ENCODE results near the gene NES. TPM values are rescaled to one million over a fixed set of nuclear protein-coding genes. Genes with fewer than 3 reads are reported as not detected.

NES gene
- total RNA-seq, 2 experiments from 2014 or later = 0.02 TPM; not detected in 1

DNA sequence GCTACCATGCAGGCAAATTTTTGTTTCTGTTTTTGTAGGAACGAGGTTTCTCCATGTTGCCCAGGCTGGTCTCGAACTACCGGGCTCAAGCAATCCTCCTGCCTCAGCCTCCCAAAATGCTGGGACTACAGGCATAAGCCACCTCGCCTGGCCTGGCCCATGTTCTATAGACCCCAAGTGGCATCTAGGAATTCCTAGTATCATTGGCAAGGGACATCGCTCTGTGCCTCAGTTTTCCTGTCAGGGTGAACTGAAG, 14.5 kb downstream of the NES start:
- ATAC-seq (no peak), DNase-seq (no peak)
- POLR2A ChIA-PET = no interaction called here
- H3K9me3 Mint-ChIP-seq (ENCODE audit: low read depth) = no peaks in the 10 kb centered on the region
- H3K4me1 Mint-ChIP-seq = peaks cover 34% of the 10 kb centered on the region
- H3K36me3 Mint-ChIP-seq (ENCODE audit: low read depth) = no peaks in the 10 kb centered on the region
- H3K27me3 Mint-ChIP-seq = peaks cover 4% of the 10 kb centered on the region
- intact Hi-C loops (cut with DNase I, micrococcal nuclease) = loop anchor here in 1 of 2 experiments (5.0 kb wide), 1 partner anchor 470 kb away; no protein-coding TSS in a partner anchor
- H3K27ac Mint-ChIP-seq = no peak overlapping the region
- CTCF ChIA-PET = interaction anchor here (1.0 to 2.7 kb wide), 3 partner anchors 15 to 38 kb away, joined by 4 to 28 read pairs (median 14); partner anchors contain the start of gene NES
- no peak overlapping the region for H3K4me3 Mint-ChIP-seq

DNA sequence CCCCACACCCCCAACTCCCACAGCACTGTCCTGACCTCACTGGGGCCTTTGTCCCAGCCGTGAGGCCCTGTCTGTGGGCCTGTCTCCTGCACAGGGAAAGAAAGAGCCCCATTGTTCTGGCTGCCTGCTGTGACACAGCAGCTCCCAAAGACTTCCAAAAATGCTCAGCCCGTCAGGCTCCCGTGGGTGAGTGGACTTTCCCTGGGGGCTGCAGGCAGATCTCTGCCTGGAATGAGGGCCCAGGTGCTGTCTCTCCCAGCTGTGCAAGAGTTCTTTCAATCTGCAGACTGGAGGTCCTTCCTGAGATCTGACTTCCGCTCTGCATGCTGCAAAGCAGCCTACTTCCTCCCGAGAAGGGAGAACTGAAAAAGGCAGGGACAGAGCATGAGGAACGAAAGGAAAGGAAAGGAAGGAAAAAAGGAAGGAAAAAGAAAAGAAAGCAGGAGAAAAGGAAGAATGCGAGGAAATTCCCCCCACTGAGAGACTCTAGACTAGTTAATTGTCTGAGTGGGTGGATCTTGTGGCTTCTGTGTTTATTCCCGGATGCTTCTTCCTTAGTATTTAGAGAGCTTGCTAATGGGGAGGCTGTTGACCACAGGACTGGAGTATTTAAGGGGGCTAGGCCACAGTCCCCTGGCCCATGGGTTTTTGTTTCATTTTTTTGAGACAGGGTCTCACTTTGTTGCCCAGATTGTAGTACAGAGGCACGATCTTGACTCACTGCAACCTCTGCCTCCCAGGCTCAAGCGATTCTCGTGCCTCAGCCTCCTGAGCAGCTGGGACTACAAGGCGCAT, 15.0 kb downstream of the NES start:
- no peak for ATAC-seq
- Mint-ChIP-seq H3K36me3 (ENCODE audit: low read depth) (no peaks in the 10 kb centered on the region), H3K27me3 (peaks cover 8% of the 10 kb centered on the region), H3K9me3 (ENCODE audit: low read depth) (no peaks in the 10 kb centered on the region), H3K4me1 (peaks cover 40% of the 10 kb centered on the region), H3K4me3 (no peak overlapping the region), H3K27ac (no peak overlapping the region)
- DNase-seq = no peak
- intact Hi-C loops (cut with DNase I, micrococcal nuclease) = loop anchor here in 1 of 2 experiments (5.0 kb wide), 1 partner anchor 470 kb away; no protein-coding TSS in a partner anchor
- POLR2A ChIA-PET = interaction anchor here (0.7 kb wide), 1 partner anchor 126 kb away, joined by 3 read pairs; no protein-coding TSS in a partner anchor
- CTCF ChIA-PET = interaction anchor here (0.6 to 3.0 kb wide), 9 partner anchors 15 to 154 kb away, joined by 3 to 54 read pairs (median 8); partner anchors contain the start of genes ISG20L2, METTL25B and NES

DNA sequence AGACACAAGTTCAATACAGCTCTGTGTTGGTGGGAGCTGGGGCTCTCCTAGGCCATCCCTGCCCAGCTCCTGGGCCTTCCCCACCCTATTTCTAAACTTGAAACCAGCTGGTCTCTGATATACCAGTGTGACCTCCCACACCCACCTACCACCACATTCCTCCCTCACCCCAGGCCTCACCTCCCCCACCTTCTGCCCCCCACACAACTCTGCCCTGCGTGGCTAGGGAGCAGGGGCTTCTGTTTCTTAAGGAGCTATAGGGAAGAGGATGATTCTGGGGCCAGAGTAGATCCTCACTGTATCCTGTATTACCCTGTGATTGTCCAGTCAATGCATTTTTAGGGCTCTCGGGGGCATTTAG, 16.5 kb downstream of the NES start:
- ChIA-PET CTCF (interaction anchor here (0.6 to 7.7 kb wide), 20 partner anchors 11 to 1294 kb away, joined by 3 to 117 read pairs (median 4); partner anchors contain the start of genes BCAN, CRABP2, ISG20L2 and METTL25B), POLR2A (interaction anchor here (0.5 to 1.1 kb wide), 4 partner anchors 36 to 68 kb away, joined by 3 to 5 read pairs (median 4); partner anchors contain the start of genes ISG20L2 and METTL25B)
- intact Hi-C loops (cut with DNase I, micrococcal nuclease) = loop anchor here (1.0 to 5.0 kb wide), 6 partner anchors 17 to 472 kb away; partner anchors contain the start of genes NES (in 1 of the 2) and PRCC (in 1 of the 2)
- Mint-ChIP-seq H3K27ac (peak overlapping the region; percentile 74), H3K36me3 (ENCODE audit: low read depth) (no peaks in the 10 kb centered on the region), H3K4me1 (peaks cover 48% of the 10 kb centered on the region), H3K4me3 (peak overlapping the region; percentile 80), H3K27me3 (peaks cover 23% of the 10 kb centered on the region), H3K9me3 (ENCODE audit: low read depth) (no peaks in the 10 kb centered on the region)
- DNase-seq (no peak), ATAC-seq (no peak)

DNA sequence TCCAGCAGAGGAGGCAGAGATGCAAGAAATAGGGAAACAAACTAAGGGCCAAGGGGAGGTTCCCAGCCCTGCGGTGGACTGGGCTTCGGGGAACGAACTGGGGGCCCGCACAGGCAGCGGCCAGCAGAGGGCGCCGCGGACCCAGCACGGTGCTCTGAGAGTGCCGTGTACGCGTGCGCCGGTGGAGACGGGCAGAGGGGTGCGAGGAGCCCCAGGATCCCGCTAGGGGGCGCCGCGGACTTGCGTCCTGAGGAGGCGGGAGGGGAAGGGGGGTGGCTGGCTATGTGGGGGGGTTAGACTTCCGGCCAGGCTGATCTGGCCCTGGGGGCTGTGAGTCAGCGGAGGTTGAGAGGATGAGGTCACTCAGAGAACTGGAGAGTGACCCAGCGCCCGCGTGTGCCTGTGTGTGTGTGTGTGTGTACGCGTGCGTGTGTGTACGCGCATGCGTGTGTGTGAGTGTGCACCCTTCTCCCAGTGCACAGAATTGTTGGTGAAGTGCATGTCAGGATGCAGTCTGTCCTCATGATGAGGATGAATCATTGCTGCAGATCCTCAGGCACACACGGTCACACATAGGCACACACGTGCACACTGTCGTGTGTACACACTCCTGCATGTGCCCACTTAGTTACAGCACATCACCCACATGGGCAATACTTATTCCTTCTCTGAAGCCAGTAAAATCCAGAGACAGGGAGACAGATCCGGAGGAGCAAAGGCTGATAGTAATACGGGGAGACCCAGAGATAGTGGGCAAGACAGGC, 17.0 kb downstream of the NES start:
- Mint-ChIP-seq H3K27me3 (peaks cover 27% of the 10 kb centered on the region), H3K27ac (peak overlapping the region; percentile 74), H3K4me1 (peaks cover 48% of the 10 kb centered on the region), H3K36me3 (ENCODE audit: low read depth) (no peaks in the 10 kb centered on the region), H3K4me3 (peak overlapping the region; percentile 80), H3K9me3 (ENCODE audit: low read depth) (no peaks in the 10 kb centered on the region)
- ChIA-PET POLR2A (interaction anchor here (0.6 kb wide), 1 partner anchor 69 kb away, joined by 5 read pairs; the partner anchor contains the start of genes ISG20L2 and METTL25B), CTCF (interaction anchor here (0.5 to 7.7 kb wide), 31 partner anchors 9 to 1293 kb away, joined by 3 to 117 read pairs (median 4); partner anchors contain the start of genes CRABP2, HAPLN2, ISG20L2 and METTL25B)
- intact Hi-C loops (cut with DNase I, micrococcal nuclease) = loop anchor here (1.0 to 5.0 kb wide), 6 partner anchors 17 to 472 kb away; partner anchors contain the start of genes NES (in 1 of the 2) and PRCC (in 1 of the 2)
- peak; percentile 98 for DNase-seq
- ATAC-seq = peak; percentile 88

DNA sequence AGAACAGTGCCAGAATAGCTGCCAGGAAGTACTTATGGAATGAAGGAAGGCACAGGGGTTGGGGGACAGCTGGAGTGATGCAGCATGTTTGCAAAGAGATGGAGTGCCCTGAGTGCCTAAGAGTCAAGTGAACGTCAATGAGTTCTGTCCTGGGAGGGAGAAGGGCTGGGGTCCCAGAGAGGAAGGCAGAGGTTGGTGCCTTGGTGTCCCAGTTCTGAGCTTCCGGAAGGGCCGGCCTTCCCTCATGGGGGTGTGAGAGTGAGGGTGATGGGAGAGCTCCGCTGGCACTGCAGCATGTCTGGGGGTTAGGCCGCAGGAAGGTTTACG, 17.6 kb downstream of the NES start:
- ChIA-PET CTCF (interaction anchor here (0.5 to 7.7 kb wide), 20 partner anchors 9 to 231 kb away, joined by 3 to 117 read pairs (median 4); partner anchors contain the start of genes CRABP2, HAPLN2, ISG20L2 and METTL25B), POLR2A (no interaction called here)
- Mint-ChIP-seq H3K27ac (peak overlapping the region; percentile 9), H3K4me3 (peak overlapping the region; percentile 80), H3K4me1 (peaks cover 48% of the 10 kb centered on the region), H3K9me3 (ENCODE audit: low read depth) (no peaks in the 10 kb centered on the region), H3K36me3 (ENCODE audit: low read depth) (no peaks in the 10 kb centered on the region), H3K27me3 (peaks cover 31% of the 10 kb centered on the region)
- DNase-seq = no peak
- no peak for ATAC-seq
- intact Hi-C loops (cut with DNase I, micrococcal nuclease) = no loop called here

DNA sequence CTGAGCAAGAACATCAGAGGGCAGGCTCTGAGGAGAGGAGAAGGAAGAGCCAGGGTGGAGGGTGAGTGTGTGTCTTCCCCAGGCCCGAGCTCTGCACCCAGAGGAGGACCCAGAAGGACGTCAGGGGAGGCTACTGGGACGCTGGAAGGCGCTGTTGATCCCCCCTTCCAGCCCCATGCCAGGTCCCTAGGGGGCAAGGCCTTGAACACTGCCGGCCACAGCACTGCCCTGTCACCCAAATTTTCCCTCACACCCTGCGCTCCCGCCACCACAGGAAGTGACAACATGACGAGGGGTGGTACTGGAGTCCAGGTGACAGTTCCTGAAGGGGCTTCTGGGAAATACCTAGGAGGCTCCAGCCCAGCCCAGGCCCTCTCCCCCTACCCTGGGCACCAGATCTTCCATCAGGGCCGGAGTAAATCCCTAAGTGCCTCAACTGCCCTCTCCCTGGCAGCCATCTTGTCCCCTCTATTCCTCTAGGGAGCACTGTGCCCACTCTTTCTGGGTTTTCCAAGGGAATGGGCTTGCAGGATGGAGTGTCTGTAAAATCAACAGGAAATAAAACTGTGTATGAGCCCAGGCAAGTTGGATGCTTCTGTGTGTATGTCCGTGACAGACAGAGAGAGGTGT, 18.1 kb downstream of the NES start:
- Mint-ChIP-seq H3K36me3 (ENCODE audit: low read depth) (no peaks in the 10 kb centered on the region), H3K4me1 (peaks cover 48% of the 10 kb centered on the region), H3K27me3 (peaks cover 36% of the 10 kb centered on the region), H3K4me3 (peak overlapping the region; percentile 80), H3K9me3 (ENCODE audit: low read depth) (no peaks in the 10 kb centered on the region), H3K27ac (no peak overlapping the region)
- CTCF ChIA-PET = interaction anchor here (0.5 to 7.7 kb wide), 21 partner anchors 8 to 232 kb away, joined by 3 to 117 read pairs (median 5); partner anchors contain the start of genes CRABP2, HAPLN2, ISG20L2 and METTL25B
- POLR2A ChIA-PET = no interaction called here
- DNase-seq = no peak
- no peak for ATAC-seq
- intact Hi-C loops (cut with DNase I, micrococcal nuclease) = no loop called here

DNA sequence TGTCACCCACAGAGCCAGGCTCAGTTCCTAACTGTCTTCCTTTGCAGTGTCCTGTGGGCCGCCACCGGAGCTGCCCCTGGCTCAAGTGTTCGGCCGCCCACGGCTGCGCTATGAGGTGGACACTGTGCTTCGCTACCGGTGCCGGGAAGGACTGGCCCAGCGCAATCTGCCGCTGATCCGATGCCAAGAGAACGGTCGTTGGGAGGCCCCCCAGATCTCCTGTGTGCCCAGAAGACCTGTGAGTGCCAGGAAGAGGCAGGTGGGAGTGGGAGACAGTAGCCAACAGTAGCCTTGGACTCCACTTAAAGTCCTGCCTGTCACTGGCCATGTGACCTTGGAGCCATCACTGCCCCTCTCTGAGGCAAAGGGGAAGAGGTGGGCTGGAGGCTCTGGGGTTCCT, 18.7 kb downstream of the NES start:
- Mint-ChIP-seq H3K27ac (no peak overlapping the region), H3K4me3 (no peak overlapping the region), H3K36me3 (ENCODE audit: low read depth) (no peaks in the 10 kb centered on the region), H3K9me3 (ENCODE audit: low read depth) (no peaks in the 10 kb centered on the region), H3K27me3 (peaks cover 40% of the 10 kb centered on the region), H3K4me1 (peaks cover 48% of the 10 kb centered on the region)
- POLR2A ChIA-PET = no interaction called here
- intact Hi-C loops (cut with DNase I, micrococcal nuclease) = no loop called here
- CTCF ChIA-PET = interaction anchor here (0.8 to 7.7 kb wide), 15 partner anchors 9 to 213 kb away, joined by 3 to 117 read pairs (median 6); partner anchors contain the start of genes CRABP2, HAPLN2, ISG20L2 and METTL25B
- no peak for DNase-seq
- ATAC-seq = no peak

DNA sequence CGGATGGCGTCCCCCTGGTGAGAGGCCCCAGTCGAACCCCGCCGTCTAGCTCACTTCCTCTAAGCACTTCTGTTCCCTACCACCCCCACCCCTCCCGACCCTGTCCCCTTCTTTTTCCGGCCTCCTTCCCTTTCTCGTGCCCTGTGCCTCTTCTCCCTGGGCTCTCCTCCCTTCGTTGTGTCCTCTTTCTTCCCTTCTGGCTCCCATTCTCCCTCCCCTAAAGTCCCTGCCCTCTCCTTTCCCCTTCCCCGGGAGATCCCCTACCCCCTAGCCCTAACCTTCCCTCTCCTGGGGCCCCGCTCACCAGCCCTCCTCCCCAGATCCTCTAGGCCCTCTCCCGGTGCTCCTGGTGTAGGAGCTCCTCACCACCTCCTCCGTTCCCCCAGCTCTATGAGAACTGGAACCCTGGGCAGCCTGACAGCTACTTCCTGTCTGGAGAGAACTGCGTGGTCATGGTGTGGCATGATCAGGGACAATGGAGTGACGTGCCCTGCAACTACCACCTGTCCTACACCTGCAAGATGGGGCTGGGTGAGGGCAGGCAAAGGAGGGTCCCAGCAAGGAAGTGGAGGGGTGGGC, 19.4 kb downstream of the NES start:
- intact Hi-C loops (cut with DNase I, micrococcal nuclease) = loop anchor here (1.0 kb wide), 2 partner anchors 33 to 47 kb away; partner anchors contain the start of gene CRABP2 (in 1 of the 2)
- ATAC-seq = no peak
- no peaks in the 10 kb centered on the region for H3K9me3 Mint-ChIP-seq (ENCODE audit: low read depth)
- peaks cover 45% of the 10 kb centered on the region for H3K27me3 Mint-ChIP-seq
- H3K4me3 Mint-ChIP-seq = peak overlapping the region; percentile 37
- no peaks in the 10 kb centered on the region for H3K36me3 Mint-ChIP-seq (ENCODE audit: low read depth)
- ChIA-PET POLR2A (no interaction called here), CTCF (interaction anchor here (0.5 to 7.7 kb wide), 18 partner anchors 8 to 212 kb away, joined by 3 to 117 read pairs (median 5); partner anchors contain the start of genes CRABP2, HAPLN2, ISG20L2 and METTL25B)
- DNase-seq = no peak
- no peak overlapping the region for H3K27ac Mint-ChIP-seq
- peaks cover 46% of the 10 kb centered on the region for H3K4me1 Mint-ChIP-seq

DNA sequence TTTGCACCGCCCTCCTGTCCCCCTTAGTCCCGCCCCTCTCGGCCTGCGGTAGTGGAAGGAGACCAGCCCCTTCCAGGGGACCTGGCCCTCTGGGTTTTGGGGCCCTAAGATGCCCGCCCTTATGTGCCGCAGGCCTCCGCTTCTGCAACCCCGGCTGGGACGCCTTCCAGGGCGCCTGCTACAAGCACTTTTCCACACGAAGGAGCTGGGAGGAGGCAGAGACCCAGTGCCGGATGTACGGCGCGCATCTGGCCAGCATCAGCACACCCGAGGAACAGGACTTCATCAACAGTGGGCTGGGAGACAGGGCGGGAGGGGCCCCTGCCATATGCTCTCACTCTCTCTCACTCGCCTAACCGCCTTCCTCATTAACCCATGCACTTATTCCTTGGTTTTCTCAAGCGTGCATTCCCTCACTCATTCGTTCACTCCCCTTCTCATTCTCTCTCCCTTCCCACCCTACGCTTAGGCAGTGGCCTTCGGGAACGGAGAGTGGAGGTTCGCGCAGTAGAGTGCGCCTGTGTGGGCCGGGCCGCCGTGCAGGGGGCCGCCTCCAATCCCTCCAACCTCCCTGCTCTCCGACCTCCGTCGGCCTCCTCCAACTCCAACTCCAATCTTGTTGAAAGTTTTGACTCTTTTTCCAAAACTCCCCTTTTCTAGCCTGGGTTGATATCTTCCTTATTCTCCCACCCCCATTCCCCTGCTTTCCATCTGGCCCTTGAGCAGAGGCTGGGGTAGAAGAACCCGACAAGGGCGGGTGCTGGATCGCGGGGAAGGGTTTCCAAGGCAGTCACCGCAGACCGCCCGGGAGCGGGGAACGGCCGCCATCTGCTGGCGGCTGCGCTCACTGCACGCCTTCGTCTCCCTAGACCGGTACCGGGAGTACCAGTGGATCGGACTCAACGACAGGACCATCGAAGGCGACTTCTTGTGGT, 20.1 kb downstream of the NES start:
- Mint-ChIP-seq H3K4me3 (peak overlapping the region; percentile 37), H3K9me3 (ENCODE audit: low read depth) (no peaks in the 10 kb centered on the region), H3K27me3 (peaks cover 48% of the 10 kb centered on the region), H3K4me1 (peaks cover 41% of the 10 kb centered on the region), H3K36me3 (ENCODE audit: low read depth) (no peaks in the 10 kb centered on the region), H3K27ac (no peak overlapping the region)
- ChIA-PET POLR2A (no interaction called here), CTCF (interaction anchor here (0.5 to 7.7 kb wide), 21 partner anchors 8 to 237 kb away, joined by 3 to 117 read pairs (median 5); partner anchors contain the start of genes CRABP2, HAPLN2, ISG20L2 and METTL25B)
- intact Hi-C loops (cut with DNase I, micrococcal nuclease) = loop anchor here (1.0 kb wide), 2 partner anchors 32 to 48 kb away; partner anchors contain the start of gene CRABP2 (in 1 of the 2)
- DNase-seq = peak; percentile 83
- peak; percentile 22 for ATAC-seq
